ENCODE measurements around the gene ZNF497. TPM values are rescaled to one million over a fixed set of nuclear protein-coding genes. Genes with fewer than 3 reads are reported as not detected.
"Not testable (repeated sequence)": the region's sequence is repeated elsewhere in the genome, so short reads cannot be mapped to it uniquely, and the experiment has no call there.

Gene ZNF497
- total RNA-seq, 6 experiments from 2014 or later, result 0.73 to 3.1 (median 1.7) TPM

DNA sequence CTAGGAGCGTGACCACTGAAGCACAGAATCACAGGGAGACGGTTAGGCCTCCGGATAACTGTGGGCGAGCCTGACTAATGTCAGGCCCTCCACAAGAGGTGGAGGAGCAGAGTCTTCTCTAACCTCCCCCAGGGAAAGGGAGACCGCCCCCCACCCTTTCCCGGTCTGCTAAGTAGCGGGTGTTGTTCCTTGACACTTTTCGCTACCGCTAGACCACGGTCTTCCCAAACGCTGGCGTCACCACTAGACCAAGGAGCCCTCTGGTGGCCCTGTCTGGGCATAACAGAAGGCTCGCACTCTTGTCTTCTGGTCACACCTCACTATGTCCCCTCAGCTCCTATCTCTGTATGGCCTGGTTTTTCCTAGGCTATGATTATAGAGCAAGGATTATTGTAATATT lies 51.9 kb downstream of the ZNF497 start:
- H3K4me3 ChIP-seq; intact Hi-C loops (cut with DNase I); H3K4me1 ChIP-seq; ATAC-seq; H3K27ac ChIP-seq; DNase-seq; H3K27me3 ChIP-seq; H3K9me3 ChIP-seq: not testable (repeated sequence)
- H3K36me3 ChIP-seq, result peaks cover 4 to 58% (median 10%) of the 10 kb centered on the region in 4 donors
- TF ChIP-seq, protein P1, sequence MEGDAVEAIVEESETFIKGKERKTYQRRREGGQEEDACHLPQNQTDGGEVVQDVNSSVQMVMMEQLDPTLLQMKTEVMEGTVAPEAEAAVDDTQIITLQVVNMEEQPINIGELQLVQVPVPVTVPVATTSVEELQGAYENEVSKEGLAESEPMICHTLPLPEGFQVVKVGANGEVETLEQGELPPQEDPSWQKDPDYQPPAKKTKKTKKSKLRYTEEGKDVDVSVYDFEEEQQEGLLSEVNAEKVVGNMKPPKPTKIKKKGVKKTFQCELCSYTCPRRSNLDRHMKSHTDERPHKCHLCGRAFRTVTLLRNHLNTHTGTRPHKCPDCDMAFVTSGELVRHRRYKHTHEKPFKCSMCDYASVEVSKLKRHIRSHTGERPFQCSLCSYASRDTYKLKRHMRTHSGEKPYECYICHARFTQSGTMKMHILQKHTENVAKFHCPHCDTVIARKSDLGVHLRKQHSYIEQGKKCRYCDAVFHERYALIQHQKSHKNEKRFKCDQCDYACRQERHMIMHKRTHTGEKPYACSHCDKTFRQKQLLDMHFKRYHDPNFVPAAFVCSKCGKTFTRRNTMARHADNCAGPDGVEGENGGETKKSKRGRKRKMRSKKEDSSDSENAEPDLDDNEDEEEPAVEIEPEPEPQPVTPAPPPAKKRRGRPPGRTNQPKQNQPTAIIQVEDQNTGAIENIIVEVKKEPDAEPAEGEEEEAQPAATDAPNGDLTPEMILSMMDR (IDR thresholded peaks at IDR 0.05), result peak in 3 of 4 donors; percentile 29 to 40 (median 30)
- WGBS (ENCODE audit: insufficient coverage, low coverage, low lambda C conversion rate, missing lambda C conversion rate), result 79% methylated on average over 8 of the region's 13 CpGs

DNA sequence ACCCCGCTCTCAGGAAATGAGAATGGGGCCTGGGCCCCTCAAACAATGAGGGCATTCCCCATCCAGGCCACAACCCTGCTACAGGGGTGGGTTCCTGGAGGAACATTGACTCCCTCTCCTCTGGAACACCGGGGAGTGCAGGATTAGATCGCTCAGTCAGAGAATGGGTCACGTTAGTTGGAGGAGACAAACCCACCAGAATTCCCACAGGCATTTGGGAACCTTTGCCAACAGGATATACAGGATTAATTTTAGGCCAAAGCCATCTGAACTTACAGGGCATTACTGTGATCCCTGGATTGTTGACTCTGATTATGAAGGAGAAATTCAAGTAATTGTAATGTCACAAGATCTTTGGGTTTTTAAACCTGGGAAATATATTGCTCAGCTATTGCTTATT lies 54.8 kb downstream of the ZNF497 start:
- H3K4me3 ChIP-seq, result no peak overlapping the region
- H3K36me3 ChIP-seq, result peaks cover 4 to 35% (median 8%) of the 10 kb centered on the region in 4 donors
- H3K27ac ChIP-seq, result no peak overlapping the region
- DNase-seq (no peak), ATAC-seq (no peak)
- TF ChIP-seq, protein P1 (IDR thresholded peaks at IDR 0.05), result no peak
- TF ChIP-seq POLR2A (IDR thresholded peaks at IDR 0.05), result no peak
- 88% methylated on average over 3 of the region's 4 CpGs for WGBS (ENCODE audit: insufficient coverage, low coverage, low lambda C conversion rate, missing lambda C conversion rate)
- no peaks in the 10 kb centered on the region for H3K9me3 ChIP-seq
- H3K27me3 ChIP-seq, result no peaks in the 10 kb centered on the region
- intact Hi-C loops (cut with DNase I), result no loop called here
- peaks cover 0 to 8% (median 3%) of the 10 kb centered on the region in 4 donors for H3K4me1 ChIP-seq

DNA sequence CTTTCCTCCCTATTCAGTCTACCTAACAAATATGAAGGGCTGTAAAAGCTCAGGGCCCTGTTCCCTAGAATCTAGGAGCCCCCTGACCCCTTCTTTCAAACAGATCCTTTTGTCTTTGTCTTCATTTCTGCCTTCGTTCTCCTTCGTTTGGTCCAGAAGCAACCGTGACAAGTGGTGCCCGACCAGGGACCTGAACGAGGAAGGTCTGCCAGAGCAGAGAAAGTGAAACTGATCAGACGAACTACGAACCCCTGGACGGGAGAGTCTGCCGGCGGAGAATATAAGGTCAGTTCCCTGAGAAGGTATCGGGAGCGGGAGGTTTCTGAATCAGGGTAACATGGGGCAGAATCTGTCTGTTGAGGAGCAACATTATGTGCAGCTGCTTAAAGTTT lies 56.6 kb downstream of the ZNF497 start:
- Histone ChIP-seq H3K27ac (peak overlapping the region; percentile 68 to 79 (median 75)), H3K4me3 (peak overlapping the region; percentile 75 to 96 (median 87)), H3K9me3 (no peaks in the 10 kb centered on the region), H3K27me3 (no peaks in the 10 kb centered on the region), H3K36me3 (peaks cover 0 to 20% (median 2%) of the 10 kb centered on the region in 4 donors), H3K4me1 (peaks cover 0 to 8% (median 3%) of the 10 kb centered on the region in 4 donors)
- intact Hi-C loops (cut with DNase I), result no loop called here
- no peak for TF ChIP-seq POLR2A (IDR thresholded peaks at IDR 0.05)
- TF ChIP-seq, protein P1 (IDR thresholded peaks at IDR 0.05), result no peak
- DNase-seq, result peak in 1 of 3 donors; percentile 24
- peak in 1 of 4 donors; percentile 48 for ATAC-seq
- WGBS (ENCODE audit: insufficient coverage, low coverage, low lambda C conversion rate, missing lambda C conversion rate), result 23% methylated on average over 12 of the region's 12 CpGs

DNA sequence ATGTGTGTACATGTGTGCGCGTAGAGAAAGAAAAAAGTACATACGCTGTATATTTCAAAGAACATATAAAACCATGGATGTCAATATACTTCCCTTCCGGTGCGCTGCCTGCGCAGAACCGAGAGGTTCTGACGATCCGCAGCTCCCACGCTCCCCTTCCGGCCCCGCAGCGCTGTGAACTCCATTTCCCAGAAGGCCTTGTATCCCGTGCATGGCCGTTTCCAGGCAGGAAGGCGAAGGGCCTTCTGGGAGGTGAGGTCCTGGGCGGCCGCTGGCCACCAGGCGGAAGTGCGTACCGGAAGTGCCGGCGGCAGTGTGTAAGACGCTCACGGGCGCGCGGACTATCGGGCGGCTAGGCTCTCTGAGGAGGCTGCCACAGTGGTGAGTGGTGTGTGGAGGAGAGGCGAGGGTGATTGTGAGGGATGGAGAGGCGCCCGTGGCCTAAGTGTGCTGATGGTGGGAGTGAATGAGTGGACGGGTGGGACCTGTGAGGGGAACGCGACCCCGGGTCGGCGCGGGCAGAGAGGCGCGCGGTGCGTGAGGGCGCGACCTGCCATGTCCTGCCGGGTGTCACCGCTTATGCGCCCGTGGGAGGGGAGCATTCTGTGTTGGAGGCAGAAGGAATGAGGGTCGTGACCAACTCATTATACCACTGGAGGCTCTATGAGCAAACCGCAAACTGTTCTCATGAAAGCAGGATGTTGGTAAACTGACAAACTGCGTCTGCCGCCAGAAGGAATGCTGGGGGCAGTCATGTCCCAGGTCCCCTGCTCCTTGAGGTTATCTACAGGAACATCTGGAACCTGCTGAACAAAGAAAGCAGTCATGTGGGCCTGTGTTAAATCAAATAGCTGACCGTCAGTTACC lies 57.3 kb downstream of the ZNF497 start, which contains the start of gene ERVK3-1:
Gene ERVK3-1 (plus strand): TSS at position 313 of the 867 bp plus-strand sequence. CDS start 6,792 bp downstream, outside the sequence.
- under 1% methylated on average over 38 of the region's 55 CpGs for WGBS (ENCODE audit: insufficient coverage, low coverage, low lambda C conversion rate, missing lambda C conversion rate)
- peak; percentile 98 to 100 (median 99) for ATAC-seq
- Histone ChIP-seq H3K4me1 (peaks cover 0 to 8% (median 3%) of the 10 kb centered on the region in 4 donors), H3K27me3 (no peaks in the 10 kb centered on the region), H3K9me3 (no peaks in the 10 kb centered on the region), H3K36me3 (peaks cover 0 to 20% (median 2%) of the 10 kb centered on the region in 4 donors), H3K4me3 (peak within 1 kb of the TSS; percentile 75 to 96 (median 87)), H3K27ac (peak within 1 kb of the TSS; percentile 68 to 79 (median 75))
- intact Hi-C loops (cut with DNase I), result no loop called here
- DNase-seq, result peak; percentile 97 to 99 (median 98)
- TF ChIP-seq, protein P1 (IDR thresholded peaks at IDR 0.05), result peak in 3 of 4 donors; percentile 15 to 48 (median 29)
- peak; percentile 89 for TF ChIP-seq POLR2A (IDR thresholded peaks at IDR 0.05)

Measured in right lobe of liver (tissue), 6 donors.